ENCODE results near the gene OR7C2.

The OR7C2 gene

DNA sequence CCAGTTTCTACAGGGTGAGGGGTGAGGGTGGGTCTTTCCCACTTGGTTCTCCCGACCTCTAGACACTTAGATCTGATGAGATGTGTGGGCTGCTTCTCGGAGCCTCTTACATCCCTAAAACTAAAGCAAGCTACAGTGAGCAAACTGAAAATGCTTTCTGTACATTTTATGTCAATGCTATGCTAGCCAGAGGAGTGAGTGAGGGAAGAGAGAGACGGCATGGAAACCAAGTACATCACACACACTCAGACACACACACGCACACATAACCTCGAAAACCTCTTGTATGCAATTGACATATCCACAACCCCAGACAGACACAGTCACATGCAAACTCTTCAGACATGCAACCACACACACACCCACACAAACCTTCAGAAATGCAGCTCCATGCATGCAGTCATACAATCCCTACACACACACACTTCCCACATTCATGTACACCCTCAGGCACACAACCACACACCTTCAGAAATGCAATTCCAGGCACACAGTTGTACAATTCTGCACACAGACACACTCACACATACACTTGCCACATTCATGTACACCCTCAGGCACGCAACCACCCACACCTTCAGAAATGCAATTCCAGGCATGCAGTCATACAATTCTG lies 37.0 kb downstream of the OR7C2 start:
- Histone ChIP-seq H3K4me3 (ENCODE audit: low read depth, low read length, poor library complexity, severe bottlenecking) (no peak overlapping the region), H3K4me2 (ENCODE audit: low read length) (no peak overlapping the region), H3K27me3 (ENCODE audit: insufficient read depth, low read length) (no peaks in the 10 kb centered on the region), H3K36me3 (ENCODE audit: insufficient read depth, low read length) (no peaks in the 10 kb centered on the region), H4K20me1 (ENCODE audit: insufficient read depth, low read length) (no peaks in the 10 kb centered on the region), H3K9ac (ENCODE audit: low read length) (no peak overlapping the region), H3K4me1 (ENCODE audit: insufficient read depth, low read length, severe bottlenecking) (no peaks in the 10 kb centered on the region), H3K9me2 (ENCODE audit: low read depth, low read length) (no peaks in the 10 kb centered on the region), H3K27ac (ENCODE audit: low read depth, low read length, poor library complexity, severe bottlenecking) (no peak overlapping the region), H3K9me3 (ENCODE audit: low read length) (no peaks in the 10 kb centered on the region), H3F3A (ENCODE audit: insufficient read depth, low read length) (no peaks in the 10 kb centered on the region), H3K79me2 (ENCODE audit: insufficient read depth, low read length) (no peaks in the 10 kb centered on the region), H2AFZ (ENCODE audit: low read length) (no peak overlapping the region)
- TF ChIP-seq, protein P1, sequence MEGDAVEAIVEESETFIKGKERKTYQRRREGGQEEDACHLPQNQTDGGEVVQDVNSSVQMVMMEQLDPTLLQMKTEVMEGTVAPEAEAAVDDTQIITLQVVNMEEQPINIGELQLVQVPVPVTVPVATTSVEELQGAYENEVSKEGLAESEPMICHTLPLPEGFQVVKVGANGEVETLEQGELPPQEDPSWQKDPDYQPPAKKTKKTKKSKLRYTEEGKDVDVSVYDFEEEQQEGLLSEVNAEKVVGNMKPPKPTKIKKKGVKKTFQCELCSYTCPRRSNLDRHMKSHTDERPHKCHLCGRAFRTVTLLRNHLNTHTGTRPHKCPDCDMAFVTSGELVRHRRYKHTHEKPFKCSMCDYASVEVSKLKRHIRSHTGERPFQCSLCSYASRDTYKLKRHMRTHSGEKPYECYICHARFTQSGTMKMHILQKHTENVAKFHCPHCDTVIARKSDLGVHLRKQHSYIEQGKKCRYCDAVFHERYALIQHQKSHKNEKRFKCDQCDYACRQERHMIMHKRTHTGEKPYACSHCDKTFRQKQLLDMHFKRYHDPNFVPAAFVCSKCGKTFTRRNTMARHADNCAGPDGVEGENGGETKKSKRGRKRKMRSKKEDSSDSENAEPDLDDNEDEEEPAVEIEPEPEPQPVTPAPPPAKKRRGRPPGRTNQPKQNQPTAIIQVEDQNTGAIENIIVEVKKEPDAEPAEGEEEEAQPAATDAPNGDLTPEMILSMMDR (IDR thresholded peaks at IDR 0.05; ENCODE audit: low read length): no peak
- no peak for TF ChIP-seq EZH2 (IDR thresholded peaks at IDR 0.05; ENCODE audit: borderline replicate concordance, low read length)

- no peaks in the 10 kb centered on the region for H3K4me1 ChIP-seq (ENCODE audit: insufficient read depth, low read length, severe bottlenecking)
- H3K27me3 ChIP-seq (ENCODE audit: insufficient read depth, low read length): no peaks in the 10 kb centered on the region
- no peaks in the 10 kb centered on the region for H3K9me3 ChIP-seq (ENCODE audit: low read length)
- no peak within 1 kb of the TSS for H3K4me3 ChIP-seq (ENCODE audit: low read depth, low read length, poor library complexity, severe bottlenecking)
- no peaks in the 10 kb centered on the region for H4K20me1 ChIP-seq (ENCODE audit: insufficient read depth, low read length)
- H3K36me3 ChIP-seq (ENCODE audit: insufficient read depth, low read length): no peaks in the 10 kb centered on the region
- no peaks in the 10 kb centered on the region for H3K79me2 ChIP-seq (ENCODE audit: insufficient read depth, low read length)
- no peak within 1 kb of the TSS for H3K27ac ChIP-seq (ENCODE audit: low read depth, low read length, poor library complexity, severe bottlenecking)
- no peak for TF ChIP-seq EZH2 (IDR thresholded peaks at IDR 0.05; ENCODE audit: borderline replicate concordance, low read length)
- TF ChIP-seq, protein P1 (IDR thresholded peaks at IDR 0.05; ENCODE audit: low read length): no peak
- H2AFZ ChIP-seq (ENCODE audit: low read length): no peak within 1 kb of the TSS
- H3K9ac ChIP-seq (ENCODE audit: low read length): no peak within 1 kb of the TSS
- no peak within 1 kb of the TSS for H3K4me2 ChIP-seq (ENCODE audit: low read length)
- H3K9me2 ChIP-seq (ENCODE audit: low read depth, low read length): no peaks in the 10 kb centered on the region
- no peaks in the 10 kb centered on the region for H3F3A ChIP-seq (ENCODE audit: insufficient read depth, low read length)
These were observed 38.4 kb downstream of the OR7C2 start, which contains the start of gene SLC1A6 for GRCh38 chr19:14979476-14980255. Gene SLC1A6, minus strand, starts transcription at chr19:14979864. Its CDS starts 6,954 bp downstream, at chr19:14972910.

GRCh38 chr19:14985133-14985532 lies 43.8 kb downstream of the OR7C2 start:
- Histone ChIP-seq H3K27me3 (ENCODE audit: insufficient read depth, low read length) (no peaks in the 10 kb centered on the region), H3K27ac (ENCODE audit: low read depth, low read length, poor library complexity, severe bottlenecking) (no peak overlapping the region), H3K4me2 (ENCODE audit: low read length) (no peak overlapping the region), H3K9me3 (ENCODE audit: low read length) (no peaks in the 10 kb centered on the region), H3K79me2 (ENCODE audit: insufficient read depth, low read length) (no peaks in the 10 kb centered on the region), H2AFZ (ENCODE audit: low read length) (no peak overlapping the region), H4K20me1 (ENCODE audit: insufficient read depth, low read length) (no peaks in the 10 kb centered on the region), H3F3A (ENCODE audit: insufficient read depth, low read length) (no peaks in the 10 kb centered on the region), H3K9me2 (ENCODE audit: low read depth, low read length) (no peaks in the 10 kb centered on the region), H3K4me3 (ENCODE audit: low read depth, low read length, poor library complexity, severe bottlenecking) (no peak overlapping the region), H3K9ac (ENCODE audit: low read length) (no peak overlapping the region), H3K4me1 (ENCODE audit: insufficient read depth, low read length, severe bottlenecking) (no peaks in the 10 kb centered on the region), H3K36me3 (ENCODE audit: insufficient read depth, low read length) (no peaks in the 10 kb centered on the region)
- TF ChIP-seq, protein P1 (IDR thresholded peaks at IDR 0.05; ENCODE audit: low read length): no peak

All from OCI-LY1 (cell line).